Trophoblast cell (in vitro differentiated cells and primary cell): Measurements from ENCODE around the gene PIK3R5. TPM values are rescaled to one million over a fixed set of nuclear protein-coding genes. Genes with fewer than 3 reads are reported as not detected.

Experiments
- DNase-seq, 2 donors: peaks; one replicate each; pipeline ENCODE4 v3.0.0-alpha.2; 2016
- H2AFZ ChIP-seq: 2 replicates; pipeline ENCODE4 v1.6.1; 2013; ENCODE audit warnings: low read length, moderate library complexity, mild to moderate bottlenecking; ENCODE audit not compliant: insufficient read depth, poor library complexity
- H2AK5ac ChIP-seq: 2 replicates; pipeline ENCODE4 v1.6.1; 2013; ENCODE audit warnings: mild to moderate bottlenecking, low read length
- H2BK120ac ChIP-seq: 2 replicates; pipeline ENCODE4 v1.6.1; 2013; ENCODE audit warnings: low read length, mild to moderate bottlenecking, moderate library complexity; ENCODE audit not compliant: insufficient read depth, poor library complexity
- H2BK12ac ChIP-seq: 2 replicates; pipeline ENCODE4 v1.6.1; 2013; ENCODE audit warnings: mild to moderate bottlenecking, low read length, moderate library complexity
- H2BK5ac ChIP-seq: 2 replicates; pipeline ENCODE4 v1.6.1; 2013; ENCODE audit warnings: low read length, low read depth, moderate library complexity, mild to moderate bottlenecking; ENCODE audit not compliant: poor library complexity
- H3K14ac ChIP-seq: 2 replicates; pipeline ENCODE4 v1.6.1; 2013; ENCODE audit warnings: mild to moderate bottlenecking, low read length
- H3K18ac ChIP-seq: 2 replicates; pipeline ENCODE4 v1.6.1; 2013; ENCODE audit warnings: mild to moderate bottlenecking, low read length
- H3K23ac ChIP-seq: 2 replicates; pipeline ENCODE4 v1.6.1; 2013; ENCODE audit warnings: low read length
- H3K27ac ChIP-seq: 2 replicates; pipeline ENCODE4 v1.5.1; 2013; ENCODE audit warnings: low read depth, mild to moderate bottlenecking, inconsistent platforms, low read length, moderate library complexity
- H3K27me3 ChIP-seq: 2 replicates; pipeline ENCODE4 v1.6.1; 2013; ENCODE audit warnings: inconsistent platforms, mild to moderate bottlenecking, low read length, moderate library complexity; ENCODE audit not compliant: insufficient read depth
- H3K36me3 ChIP-seq, 2 experiments: 1 replicate in 1 of 2; 2 replicates in 1 of 2; pipeline ENCODE4 v1.6.1; 2013; ENCODE audit warnings: low read length in 2 of 2, mild to moderate bottlenecking in 2 of 2, moderate library complexity in 1 of 2; ENCODE audit not compliant: insufficient read depth in 2 of 2, control insufficient read depth in 1 of 2
- H3K4ac ChIP-seq: 2 replicates; pipeline ENCODE4 v1.6.1; 2013; ENCODE audit warnings: low read depth, mild to moderate bottlenecking, low read length, moderate library complexity
- H3K4me1 ChIP-seq, 2 experiments: 1 replicate in 1 of 2; 2 replicates in 1 of 2; pipeline ENCODE4 v1.6.1; 2013; ENCODE audit warnings: low read length in 2 of 2, mild to moderate bottlenecking in 2 of 2, moderate library complexity in 1 of 2; ENCODE audit not compliant: insufficient read depth in 2 of 2, control insufficient read depth in 1 of 2
- H3K4me2 ChIP-seq: 2 replicates; pipeline ENCODE4 v1.6.1; 2013; ENCODE audit warnings: inconsistent platforms, mild to moderate bottlenecking, low read length, moderate library complexity
- H3K4me3 ChIP-seq: 2 replicates; pipeline ENCODE4 v1.5.1; 2013; ENCODE audit warnings: mild to moderate bottlenecking, low read depth, low read length, inconsistent platforms
- H3K79me1 ChIP-seq: one replicate; pipeline ENCODE4 v1.6.1; 2013; ENCODE audit warnings: low read length
- H3K79me2 ChIP-seq: 2 replicates; pipeline ENCODE4 v1.6.1; 2013; ENCODE audit warnings: low read length, mild to moderate bottlenecking; ENCODE audit not compliant: control insufficient read depth, insufficient read depth, poor library complexity
- H3K9ac ChIP-seq: 2 replicates; pipeline ENCODE4 v1.6.1; 2013; ENCODE audit warnings: mild to moderate bottlenecking, low read length
- H3K9me3 ChIP-seq: 2 replicates; pipeline ENCODE4 v1.6.1; 2013; ENCODE audit warnings: low read depth, mild to moderate bottlenecking, control low read depth, inconsistent platforms, low read length; ENCODE audit not compliant: insufficient read depth
- H4K12ac ChIP-seq: 2 replicates; pipeline ENCODE4 v1.6.1; 2013; ENCODE audit warnings: low read depth, mild to moderate bottlenecking, low read length, moderate library complexity
- H4K8ac ChIP-seq: 2 replicates; pipeline ENCODE4 v1.6.1; 2013; ENCODE audit warnings: low read depth, mild to moderate bottlenecking, low read length, moderate library complexity
- H4K91ac ChIP-seq: one replicate; pipeline ENCODE4 v1.6.1; 2013; ENCODE audit warnings: low read depth, mild to moderate bottlenecking, low read length, moderate library complexity
- WGBS: extraction: QIAGEN DNeasy Blood & Tissue Kit; methylation state at CpG from one replicate; pipeline ENCODE4 v1.1.7; 2013; ENCODE audit warnings: missing lambda C conversion rate; ENCODE audit not compliant: insufficient read length, insufficient coverage; ENCODE audit errors: extremely low coverage; 5-methylcytosine and 5-hydroxymethylcytosine counted together
- polyA plus RNA-seq: library from polyadenylated mRNA; stranded (reverse); fragments of 200-250 nt; gene quantifications from 2 replicates; pipeline ENCODE4 v1.2.3, GENCODE V29; 2013

Gene PIK3R5, protein sequence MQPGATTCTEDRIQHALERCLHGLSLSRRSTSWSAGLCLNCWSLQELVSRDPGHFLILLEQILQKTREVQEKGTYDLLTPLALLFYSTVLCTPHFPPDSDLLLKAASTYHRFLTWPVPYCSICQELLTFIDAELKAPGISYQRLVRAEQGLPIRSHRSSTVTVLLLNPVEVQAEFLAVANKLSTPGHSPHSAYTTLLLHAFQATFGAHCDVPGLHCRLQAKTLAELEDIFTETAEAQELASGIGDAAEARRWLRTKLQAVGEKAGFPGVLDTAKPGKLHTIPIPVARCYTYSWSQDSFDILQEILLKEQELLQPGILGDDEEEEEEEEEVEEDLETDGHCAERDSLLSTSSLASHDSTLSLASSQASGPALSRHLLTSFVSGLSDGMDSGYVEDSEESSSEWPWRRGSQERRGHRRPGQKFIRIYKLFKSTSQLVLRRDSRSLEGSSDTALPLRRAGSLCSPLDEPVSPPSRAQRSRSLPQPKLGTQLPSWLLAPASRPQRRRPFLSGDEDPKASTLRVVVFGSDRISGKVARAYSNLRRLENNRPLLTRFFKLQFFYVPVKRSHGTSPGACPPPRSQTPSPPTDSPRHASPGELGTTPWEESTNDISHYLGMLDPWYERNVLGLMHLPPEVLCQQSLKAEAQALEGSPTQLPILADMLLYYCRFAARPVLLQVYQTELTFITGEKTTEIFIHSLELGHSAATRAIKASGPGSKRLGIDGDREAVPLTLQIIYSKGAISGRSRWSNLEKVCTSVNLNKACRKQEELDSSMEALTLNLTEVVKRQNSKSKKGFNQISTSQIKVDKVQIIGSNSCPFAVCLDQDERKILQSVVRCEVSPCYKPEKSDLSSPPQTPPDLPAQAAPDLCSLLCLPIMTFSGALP
- 0.04 TPM in 1 of 2 replicates, not detected in the other for polyA plus RNA-seq

- peaks cover 10% of the 10 kb centered on the region for H3K9me3 ChIP-seq
- H3K79me2 ChIP-seq, result no peaks in the 10 kb centered on the region
- no peak within 1 kb of the TSS for H2BK12ac ChIP-seq
- H3K4me2 ChIP-seq, result peak within 1 kb of the TSS; percentile 41
- no peak within 1 kb of the TSS for H3K14ac ChIP-seq
- peak; percentile 54 to 62 for DNase-seq
- H4K12ac ChIP-seq, result no peak within 1 kb of the TSS
- H3K9ac ChIP-seq, result no peak within 1 kb of the TSS
- no peak within 1 kb of the TSS for H3K23ac ChIP-seq
- peaks cover 12% of the 10 kb centered on the region for H3K27me3 ChIP-seq
- H3K79me1 ChIP-seq, result no peaks in the 10 kb centered on the region
- H2AK5ac ChIP-seq, result no peak within 1 kb of the TSS
- peak within 1 kb of the TSS; percentile 16 for H3K4me3 ChIP-seq
- no CpG with 5 or more reads among the region's 72 CpGs for WGBS
- H2AFZ ChIP-seq, result peak within 1 kb of the TSS; percentile 66
- no peak within 1 kb of the TSS for H3K4ac ChIP-seq
- H2BK120ac ChIP-seq, result no peak within 1 kb of the TSS
- H3K27ac ChIP-seq, result no peak within 1 kb of the TSS
- no peak within 1 kb of the TSS for H2BK5ac ChIP-seq
- H3K36me3 ChIP-seq, result no peaks in the 10 kb centered on the region
- H3K18ac ChIP-seq, result no peak within 1 kb of the TSS
- H4K8ac ChIP-seq, result peak within 1 kb of the TSS; percentile 43
- H3K4me1 ChIP-seq, result peaks cover 6% of the 10 kb centered on the region in 2 experiments
- H4K91ac ChIP-seq, result no peak within 1 kb of the TSS
These were observed at the start of gene PIK3R5 for GRCh38 chr17:8965394-8966168. PIK3R5 (minus strand) TSS chr17:8965707; CDS start chr17:8911494, 54,213 bp downstream.

- Histone ChIP-seq H3K18ac (no peak overlapping the region), H3K79me1 (no peaks in the 10 kb centered on the region), H2BK12ac (no peak overlapping the region), H2BK120ac (no peak overlapping the region), H3K9me3 (no peaks in the 10 kb centered on the region), H3K4me2 (no peak overlapping the region), H3K4ac (no peak overlapping the region), H2AFZ (no peak overlapping the region), H3K27me3 (no peaks in the 10 kb centered on the region), H3K79me2 (no peaks in the 10 kb centered on the region), H2BK5ac (no peak overlapping the region), H4K91ac (no peak overlapping the region), H2AK5ac (no peak overlapping the region), H4K8ac (no peak overlapping the region), H3K36me3 (no peaks in the 10 kb centered on the region), H3K9ac (no peak overlapping the region), H4K12ac (no peak overlapping the region), H3K27ac (no peak overlapping the region), H3K4me3 (no peak overlapping the region), H3K4me1 (no peaks in the 10 kb centered on the region), H3K23ac (no peak overlapping the region), H3K14ac (no peak overlapping the region)
- no CpG with 5 or more reads among the region's 7 CpGs for WGBS
- DNase-seq, result no peak
These were observed 45.5 kb upstream of the PIK3R5 start for GRCh38 chr17:9011001-9011400.

- H3K4me2 ChIP-seq, result no peak overlapping the region
- no peaks in the 10 kb centered on the region for H3K79me2 ChIP-seq
- no peak overlapping the region for H3K27ac ChIP-seq
- H4K8ac ChIP-seq, result no peak overlapping the region
- H3K36me3 ChIP-seq, result no peaks in the 10 kb centered on the region
- H3K27me3 ChIP-seq, result peaks cover 11% of the 10 kb centered on the region
- H2BK12ac ChIP-seq, result no peak overlapping the region
- H3K14ac ChIP-seq, result no peak overlapping the region
- H3K79me1 ChIP-seq, result no peaks in the 10 kb centered on the region
- peak; percentile 34 to 45 for DNase-seq
- H3K4me3 ChIP-seq, result no peak overlapping the region
- WGBS, result no CpG with 5 or more reads among the region's 6 CpGs
- H2AFZ ChIP-seq, result no peak overlapping the region
- no peak overlapping the region for H4K12ac ChIP-seq
- no peak overlapping the region for H2BK5ac ChIP-seq
- H2BK120ac ChIP-seq, result no peak overlapping the region
- H3K18ac ChIP-seq, result no peak overlapping the region
- peaks cover 4% of the 10 kb centered on the region for H3K9me3 ChIP-seq
- H3K9ac ChIP-seq, result no peak overlapping the region
- H3K4ac ChIP-seq, result no peak overlapping the region
- no peak overlapping the region for H2AK5ac ChIP-seq
- no peak overlapping the region for H3K23ac ChIP-seq
- H4K91ac ChIP-seq, result no peak overlapping the region
- no peaks in the 10 kb centered on the region for H3K4me1 ChIP-seq
These were observed 44.2 kb upstream of the PIK3R5 start for GRCh38 chr17:9009737-9010136.

DNA sequence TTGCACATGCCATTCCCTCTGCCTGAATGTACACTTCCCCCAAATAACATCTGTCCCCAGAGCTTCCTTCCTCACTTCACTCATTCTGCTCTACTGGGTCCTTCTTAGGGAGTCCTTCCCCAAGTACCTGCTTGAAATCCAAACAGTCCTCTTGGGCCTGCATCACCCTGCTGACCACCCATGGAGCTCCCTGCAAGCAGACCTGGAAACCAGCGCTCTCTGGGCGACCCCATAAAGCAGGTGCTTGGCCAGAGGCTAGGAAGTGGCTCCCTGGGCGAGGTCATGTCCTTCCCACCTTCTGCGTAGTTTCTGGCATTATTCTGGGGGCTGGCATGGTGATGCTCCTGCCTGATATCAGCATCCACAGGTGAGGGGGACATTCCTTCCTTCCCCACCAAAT is 43.6 kb upstream of the PIK3R5 start:
- Histone ChIP-seq H3K23ac (no peak overlapping the region), H3K9me3 (peaks cover 4% of the 10 kb centered on the region), H2AFZ (no peak overlapping the region), H2BK120ac (no peak overlapping the region), H3K14ac (no peak overlapping the region), H2AK5ac (no peak overlapping the region), H4K12ac (no peak overlapping the region), H2BK5ac (no peak overlapping the region), H3K4ac (no peak overlapping the region), H3K27me3 (peaks cover 18% of the 10 kb centered on the region), H3K4me2 (no peak overlapping the region), H4K91ac (no peak overlapping the region), H3K79me2 (no peaks in the 10 kb centered on the region), H4K8ac (no peak overlapping the region), H3K4me3 (no peak overlapping the region), H3K79me1 (no peaks in the 10 kb centered on the region), H3K4me1 (peaks cover 3 to 4% of the 10 kb centered on the region in 2 experiments), H3K18ac (no peak overlapping the region), H2BK12ac (no peak overlapping the region), H3K27ac (no peak overlapping the region), H3K9ac (no peak overlapping the region), H3K36me3 (no peaks in the 10 kb centered on the region)
- no CpG with 5 or more reads among the region's 4 CpGs for WGBS
- DNase-seq, result no peak
